RWPE2 (cell line): ENCODE data around the gene FEV.
A peak's percentile ranks its signal among the peaks of the same experiment; 100 is the strongest.

Source experiments
- ATAC-seq: fragments of 200-7000 bp; cut with Tn5 transposase; 3 replicates; pipeline ENCODE4 v1.9.1; 2021; ENCODE audit warnings: low read depth
- DNase-seq: peaks from one replicate; pipeline ENCODE4 v3.0.0-alpha.2; 2020; ENCODE audit warnings: low spot score
- H3K27ac ChIP-seq: fragments of 450-650 bp; 2 replicates; pipeline ENCODE4 v1.5.1; 2017; ENCODE audit warnings: mild to moderate bottlenecking; ENCODE audit not compliant: poor library complexity, severe bottlenecking
- H3K27me3 ChIP-seq: fragments of 250-450 bp; sonication (Bioruptor Pico); 2 replicates; pipeline ENCODE4 v1.5.1; 2021; ENCODE audit warnings: mild to moderate bottlenecking, moderate library complexity; ENCODE audit not compliant: insufficient read depth, poor library complexity, severe bottlenecking
- H3K36me3 ChIP-seq: fragments of 250-450 bp; sonication (Bioruptor Pico); 2 replicates; pipeline ENCODE4 v1.5.1; 2020; ENCODE audit warnings: low read depth, mild to moderate bottlenecking, moderate library complexity
- H3K4me1 ChIP-seq: fragments of 250-450 bp; sonication (Bioruptor Pico); 2 replicates; pipeline ENCODE4 v1.5.1; 2021; ENCODE audit warnings: mild to moderate bottlenecking, moderate library complexity; ENCODE audit not compliant: insufficient read depth, poor library complexity, severe bottlenecking
- H3K4me3 ChIP-seq: fragments of 250-450 bp; sonication (Bioruptor Pico); 2 replicates; pipeline ENCODE4 v1.5.1; 2021; ENCODE audit warnings: mild to moderate bottlenecking, moderate library complexity; ENCODE audit not compliant: severe bottlenecking
- H3K9me3 ChIP-seq: fragments of 250-450 bp; sonication (Bioruptor Pico); 2 replicates; pipeline ENCODE4 v1.5.1; 2021; ENCODE audit warnings: mild to moderate bottlenecking, moderate library complexity; ENCODE audit not compliant: severe bottlenecking
- CTCF ChIP-seq: fragments of 450-650 bp; IDR thresholded peaks from one replicate; pipeline ENCODE4 v1.5.1; 2017; ENCODE audit warnings: mild to moderate bottlenecking, moderate library complexity; ENCODE audit not compliant: poor library complexity, severe bottlenecking

FEV gene

DNA sequence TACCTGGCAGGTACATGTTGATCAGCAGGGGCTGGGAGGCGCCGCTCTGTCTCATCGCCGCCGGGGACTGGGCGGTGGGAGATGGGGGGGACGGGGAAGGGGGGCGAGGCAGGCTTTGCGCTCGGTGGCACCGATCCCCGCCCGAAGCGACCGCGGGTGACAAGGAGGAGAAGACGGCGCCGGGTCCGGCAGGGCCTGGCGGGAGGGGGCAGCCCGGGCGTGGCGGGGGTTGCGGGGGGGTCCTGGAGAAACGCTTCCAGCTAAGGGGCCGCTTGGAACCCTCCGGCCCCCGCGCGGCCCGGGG lies at the start of gene FEV:
FEV (minus strand) TSS at position 164 of the 304 bp plus-strand sequence; CDS start at position 55, 109 bp downstream.
- Histone ChIP-seq H3K4me1 (no peaks in the 10 kb centered on the region), H3K9me3 (no peaks in the 10 kb centered on the region), H3K27me3 (peaks cover 95% of the 10 kb centered on the region), H3K36me3 (no peaks in the 10 kb centered on the region), H3K27ac (no peak within 1 kb of the TSS), H3K4me3 (no peak within 1 kb of the TSS)
- TF ChIP-seq CTCF = no peak
- ATAC-seq = no peak
- DNase-seq = peak; percentile 44

- no peak overlapping the region for H3K4me3 ChIP-seq
- H3K9me3 ChIP-seq = no peaks in the 10 kb centered on the region
- H3K27me3 ChIP-seq = peaks cover 8% of the 10 kb centered on the region
- no peaks in the 10 kb centered on the region for H3K36me3 ChIP-seq
- ATAC-seq = no peak
- TF ChIP-seq CTCF = no peak
- DNase-seq = no peak
- H3K4me1 ChIP-seq = no peaks in the 10 kb centered on the region
- H3K27ac ChIP-seq = no peak overlapping the region
These were observed 47.2 kb upstream of the FEV start for GRCh38 chr2:219032051-219032745.

DNA sequence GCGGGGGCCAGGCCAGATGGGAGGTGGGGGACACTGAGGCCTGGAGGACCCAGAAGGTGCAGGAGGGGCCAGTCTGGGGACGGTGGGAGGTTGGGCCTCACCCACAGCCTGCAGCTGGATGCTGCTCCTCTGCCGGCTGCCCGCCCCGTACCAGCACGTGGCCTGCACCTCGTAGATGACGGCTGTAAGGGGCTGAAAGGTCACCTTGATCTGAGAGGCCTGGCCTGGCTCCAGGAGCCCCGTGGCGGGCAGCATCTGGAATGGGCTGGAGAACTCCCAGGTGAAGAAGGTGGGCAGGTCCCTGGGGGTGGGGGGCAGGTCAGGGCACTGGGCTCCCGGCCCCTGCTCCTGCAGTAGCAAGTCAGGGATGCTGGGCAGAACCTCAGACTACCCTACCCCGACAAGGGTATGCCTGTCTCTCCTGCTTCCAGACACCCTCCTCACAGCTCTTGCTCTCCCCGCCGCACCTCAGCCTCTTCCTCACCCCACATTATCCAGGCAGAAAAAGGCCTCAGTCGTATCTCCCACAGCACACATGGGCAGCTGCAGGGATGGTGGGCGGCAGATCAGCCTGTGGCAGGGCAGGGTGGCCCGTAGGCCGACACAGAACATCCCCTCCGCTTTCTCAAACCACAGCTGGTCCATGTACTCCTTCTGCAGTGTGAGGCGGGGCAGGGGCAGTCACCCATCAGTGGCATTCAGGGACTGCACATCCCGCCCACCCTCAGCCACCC lies 46.2 kb upstream of the FEV start:
- ATAC-seq = no peak
- H3K27me3 ChIP-seq = peaks cover 8% of the 10 kb centered on the region
- no peak for TF ChIP-seq CTCF
- no peaks in the 10 kb centered on the region for H3K9me3 ChIP-seq
- H3K4me3 ChIP-seq = no peak overlapping the region
- H3K4me1 ChIP-seq = no peaks in the 10 kb centered on the region
- H3K36me3 ChIP-seq = no peaks in the 10 kb centered on the region
- DNase-seq = no peak
- no peak overlapping the region for H3K27ac ChIP-seq

- no peak for TF ChIP-seq CTCF
- Histone ChIP-seq H3K27me3 (peaks cover 8% of the 10 kb centered on the region), H3K4me1 (no peaks in the 10 kb centered on the region), H3K27ac (no peak overlapping the region), H3K9me3 (no peaks in the 10 kb centered on the region), H3K36me3 (no peaks in the 10 kb centered on the region), H3K4me3 (no peak overlapping the region)
- DNase-seq = no peak
- ATAC-seq = no peak
These were observed 45.4 kb upstream of the FEV start for GRCh38 chr2:219030177-219030940.
